PFSK-1 (cell line): ENCODE results near the gene HABP2.

Experiments used
- FOXP2 ChIP-seq: optimal IDR thresholded peaks from 2 replicates; pipeline ENCODE3; 2011; ENCODE audit warnings: borderline replicate concordance, control low read depth, inconsistent platforms; ENCODE audit not compliant: insufficient read depth; ENCODE audit errors: extremely low read length, extremely low read depth
- POLR2AphosphoS5 ChIP-seq: IDR thresholded peaks from 2 replicates; pipeline ENCODE4 v1.6.1; 2012; ENCODE audit warnings: low read depth, mild to moderate bottlenecking, control low read depth, low read length, moderate library complexity
- REST ChIP-seq, 2 experiments: IDR thresholded peaks; 2 replicates each; pipeline versions ENCODE4 v1.6.1 to v1.8.0; 2011 to 2012; ENCODE audit warnings: low read depth in 2 of 2, low read length in 2 of 2, control low read depth in 1 of 2, inconsistent platforms in 1 of 2, mild to moderate bottlenecking in 1 of 2, moderate library complexity in 1 of 2; ENCODE audit not compliant: insufficient read depth in 1 of 2
- SIN3A ChIP-seq: IDR thresholded peaks from 2 replicates; pipeline ENCODE4 v1.6.1; 2012; ENCODE audit warnings: mild to moderate bottlenecking, low read length, moderate library complexity, borderline replicate concordance; ENCODE audit not compliant: insufficient read depth
- TAF1 ChIP-seq: IDR thresholded peaks from 2 replicates; pipeline ENCODE4 v1.6.1; 2012; ENCODE audit warnings: low read length, control low read depth, borderline replicate concordance; ENCODE audit not compliant: insufficient read depth

Gene HABP2

DNA sequence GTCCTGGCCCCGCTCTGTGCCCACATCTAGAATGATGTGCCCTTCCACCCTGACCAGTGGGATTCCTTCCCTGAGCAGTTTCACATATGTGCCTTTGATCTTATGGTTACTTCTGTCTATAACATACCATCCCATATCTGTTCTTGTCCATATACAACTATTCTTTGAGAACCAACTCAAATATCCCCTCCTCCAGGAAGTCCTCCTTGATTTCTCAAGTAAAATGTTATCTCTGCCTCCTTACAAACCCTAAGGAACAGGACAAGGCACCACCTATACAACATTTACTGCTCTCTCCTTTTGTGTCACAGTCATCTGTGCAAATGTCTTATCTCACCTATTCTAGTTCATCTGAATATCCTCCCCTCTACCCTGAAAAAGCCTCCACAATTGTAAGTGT lies 28.2 kb downstream of the HABP2 start:
- TF ChIP-seq POLR2AphosphoS5 (no peak), FOXP2 (no peak)

- no peak for TF ChIP-seq SIN3A
- TF ChIP-seq TAF1 = no peak
- TF ChIP-seq FOXP2 = no peak
- TF ChIP-seq POLR2AphosphoS5 = no peak
- no peak for TF ChIP-seq REST (IDR thresholded peaks at IDR 0.05; ENCODE audit: insufficient read depth in 1 of 2, low read depth in 2 of 2, low read length in 2 of 2)
Measured at GRCh38 chr10:113583571-113583970, 30.7 kb downstream of the HABP2 start.

GRCh38 chr10:113585949-113586348 lies 33.1 kb downstream of the HABP2 start:
- no peak for TF ChIP-seq POLR2AphosphoS5

GRCh38 chr10:113589201-113589770 lies 36.4 kb downstream of the HABP2 start:
- TF ChIP-seq FOXP2 (no peak), SIN3A (no peak), REST (IDR thresholded peaks at IDR 0.05; ENCODE audit: insufficient read depth in 1 of 2, low read depth in 2 of 2, low read length in 2 of 2) (no peak), TAF1 (no peak), POLR2AphosphoS5 (no peak)

- no peak for TF ChIP-seq SIN3A
- TF ChIP-seq FOXP2 = no peak
- no peak for TF ChIP-seq POLR2AphosphoS5
- no peak for TF ChIP-seq REST (IDR thresholded peaks at IDR 0.05; ENCODE audit: insufficient read depth in 1 of 2, low read depth in 2 of 2, low read length in 2 of 2)
- no peak for TF ChIP-seq TAF1
Measured at GRCh38 chr10:113590581-113590980, 37.7 kb downstream of the HABP2 start.

DNA sequence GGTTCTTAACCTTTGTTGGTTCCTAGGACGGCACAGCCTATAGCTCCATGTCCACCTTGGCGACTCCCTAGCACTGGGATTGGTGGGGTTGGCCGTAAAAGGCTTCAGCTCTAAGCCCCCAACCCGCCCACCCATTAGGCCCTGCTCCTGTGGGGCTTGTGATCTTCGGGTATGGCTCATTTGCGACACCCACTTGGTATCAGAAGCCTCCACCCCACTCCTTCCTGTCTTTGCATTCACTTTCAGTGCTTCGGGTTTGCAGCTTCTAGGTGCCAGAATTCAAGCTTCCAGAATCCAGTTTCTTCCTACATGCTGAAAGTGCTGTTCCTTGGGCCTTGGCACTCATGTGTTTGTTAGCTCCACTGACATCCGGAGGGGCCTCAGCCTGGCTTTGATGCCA lies 39.5 kb downstream of the HABP2 start:
- no peak for TF ChIP-seq SIN3A
- no peak for TF ChIP-seq REST (IDR thresholded peaks at IDR 0.05; ENCODE audit: insufficient read depth in 1 of 2, low read depth in 2 of 2, low read length in 2 of 2)
